Globus pallidus (tissue), 1 donor: ENCODE data around the gene GTF2F2.
"Not testable (repeated sequence)": the region's sequence is repeated elsewhere in the genome, so short reads cannot be mapped to it uniquely, and the experiment has no call there.

Experiments used
- DNase-seq: peaks from one replicate; pipeline ENCODE4 v3.0.0-alpha.2; 2015; ENCODE audit warnings: low spot score

The GTF2F2 gene

GRCh38 chr13:45180303-45180702 is 60.0 kb downstream of the GTF2F2 start:
- DNase-seq = no peak

- no peak for DNase-seq
Measured at GRCh38 chr13:45180713-45181601, 60.6 kb downstream of the GTF2F2 start.

GRCh38 chr13:45184693-45185092 is 64.4 kb downstream of the GTF2F2 start:
- DNase-seq = no peak

DNA sequence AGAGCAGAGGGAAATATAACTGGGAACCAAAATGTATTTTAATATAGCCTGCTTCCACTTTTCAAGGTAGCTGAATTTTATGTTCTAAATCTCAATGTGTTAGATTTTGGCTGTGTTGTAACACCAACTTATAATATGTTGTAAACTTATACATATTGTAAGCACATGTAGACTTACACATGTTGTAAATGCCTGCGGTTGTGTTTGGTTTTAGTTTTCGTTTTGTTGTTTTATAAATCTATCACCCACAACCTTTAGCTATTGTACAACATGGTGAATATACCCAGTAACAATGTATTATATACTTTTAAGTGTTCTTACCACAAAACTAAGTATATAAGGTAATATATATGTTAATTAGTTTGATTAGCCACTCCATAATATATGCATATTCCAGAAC is 65.0 kb downstream of the GTF2F2 start:
- DNase-seq = no peak

- not testable (repeated sequence) for DNase-seq
Measured at GRCh38 chr13:45189077-45189476, 68.8 kb downstream of the GTF2F2 start.

DNA sequence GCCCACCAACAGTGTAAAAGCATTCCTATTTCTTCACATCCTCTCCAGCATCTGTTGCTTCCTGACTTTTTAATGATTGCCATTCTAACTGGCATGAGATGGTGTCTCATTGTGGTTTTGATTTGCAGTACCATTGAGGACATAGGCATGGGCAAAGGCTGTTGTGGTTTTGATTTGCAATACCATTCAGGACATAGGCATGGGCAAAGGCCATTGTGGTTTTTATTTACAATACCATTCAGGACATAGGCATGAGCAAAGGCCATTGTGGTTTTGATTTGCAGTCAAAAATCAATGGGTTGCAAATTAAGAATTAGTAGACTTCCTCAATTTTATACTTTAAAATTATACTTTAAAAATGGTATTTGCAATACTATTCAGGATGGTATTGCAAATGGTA is 69.2 kb downstream of the GTF2F2 start:
- DNase-seq = not testable (repeated sequence)

DNA sequence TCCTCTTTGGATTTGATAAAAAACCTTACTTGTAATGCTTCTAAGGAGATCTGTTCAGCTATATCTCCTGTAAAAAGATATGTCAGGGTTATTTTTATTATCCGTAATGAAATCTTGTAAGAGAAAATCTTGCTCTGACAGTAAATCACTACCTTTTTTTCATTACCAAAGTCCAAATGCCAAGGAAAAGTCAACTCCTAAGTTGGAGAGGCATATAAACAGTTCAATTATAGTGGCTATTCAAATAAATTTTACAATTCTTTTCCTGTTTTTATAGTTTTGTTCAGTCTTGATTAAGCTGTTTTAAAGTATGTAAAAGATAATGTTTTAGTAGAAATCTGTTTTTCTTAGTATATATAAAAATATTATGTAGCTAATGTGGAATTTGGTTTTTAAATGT is 71.6 kb downstream of the GTF2F2 start:
- DNase-seq = no peak

DNA sequence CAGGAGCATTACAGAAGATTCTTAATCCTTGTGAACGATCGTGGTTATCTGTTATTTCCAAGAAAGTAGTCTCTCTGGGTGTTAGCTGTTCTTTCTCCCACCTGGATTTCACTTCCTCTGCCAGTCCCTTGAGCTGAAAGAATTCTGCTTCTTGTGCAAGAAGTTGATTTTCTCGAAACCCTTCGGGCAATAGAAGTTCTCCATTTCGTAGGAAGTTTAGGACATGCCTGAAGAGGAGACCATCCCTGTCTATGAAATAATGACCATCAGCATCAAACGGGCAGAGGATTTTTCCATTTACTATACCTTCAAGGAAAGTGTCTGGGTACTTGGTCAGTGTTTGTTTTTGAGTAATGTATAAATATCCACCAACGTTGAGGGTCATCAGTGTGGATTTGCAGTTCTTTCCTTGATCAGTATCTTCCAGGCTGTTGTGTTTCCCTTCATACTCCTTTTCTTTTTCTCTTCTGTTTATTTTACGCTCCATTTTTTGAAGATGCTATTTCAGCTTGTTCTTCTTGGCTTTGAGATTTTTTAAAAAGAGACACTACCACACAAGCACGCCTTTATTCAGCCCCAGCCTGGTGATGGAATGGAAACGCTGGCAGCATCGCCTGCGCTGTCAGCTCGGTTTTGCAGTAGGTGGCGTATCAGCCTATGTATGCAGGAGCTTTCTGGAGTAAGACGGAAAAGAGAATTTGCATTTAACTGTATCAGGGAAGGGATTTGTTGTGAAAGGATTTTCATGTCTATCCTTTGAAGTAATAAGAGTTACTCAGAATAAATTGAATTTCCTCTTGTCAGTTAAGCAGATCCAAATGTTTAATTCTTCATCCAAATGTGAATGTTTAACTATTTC is 74.0 kb downstream of the GTF2F2 start:
- DNase-seq = peak; percentile 94

- DNase-seq = no peak
Measured at GRCh38 chr13:45195421-45195820, 75.1 kb downstream of the GTF2F2 start.

GRCh38 chr13:45196096-45196495 is 75.8 kb downstream of the GTF2F2 start:
- no peak for DNase-seq

DNA sequence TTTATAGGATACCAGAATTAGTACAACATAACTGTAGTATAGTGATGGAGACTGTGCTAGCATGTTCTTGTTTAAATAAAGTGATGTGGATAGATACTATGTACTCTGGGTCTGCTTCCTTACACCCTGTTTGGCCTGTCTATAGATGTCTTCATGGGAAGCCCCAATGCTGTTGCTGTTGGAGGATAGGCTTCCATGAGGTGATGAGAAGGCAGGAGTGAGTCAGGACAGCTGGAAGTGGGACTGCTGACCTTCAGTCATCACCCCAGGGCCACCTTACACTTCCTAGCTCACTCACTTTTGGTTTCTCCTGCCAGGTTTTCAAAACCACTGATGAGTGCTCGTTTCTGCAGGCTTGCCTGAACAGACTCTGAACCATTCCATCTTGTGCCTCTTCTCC is 76.3 kb downstream of the GTF2F2 start:
- no peak for DNase-seq

GRCh38 chr13:45198041-45198440 is 77.7 kb downstream of the GTF2F2 start:
- DNase-seq = no peak

- no peak for DNase-seq
Measured at GRCh38 chr13:45198924-45199323, 78.6 kb downstream of the GTF2F2 start.

- DNase-seq = no peak
Measured at GRCh38 chr13:45199711-45200110, 79.4 kb downstream of the GTF2F2 start.

DNA sequence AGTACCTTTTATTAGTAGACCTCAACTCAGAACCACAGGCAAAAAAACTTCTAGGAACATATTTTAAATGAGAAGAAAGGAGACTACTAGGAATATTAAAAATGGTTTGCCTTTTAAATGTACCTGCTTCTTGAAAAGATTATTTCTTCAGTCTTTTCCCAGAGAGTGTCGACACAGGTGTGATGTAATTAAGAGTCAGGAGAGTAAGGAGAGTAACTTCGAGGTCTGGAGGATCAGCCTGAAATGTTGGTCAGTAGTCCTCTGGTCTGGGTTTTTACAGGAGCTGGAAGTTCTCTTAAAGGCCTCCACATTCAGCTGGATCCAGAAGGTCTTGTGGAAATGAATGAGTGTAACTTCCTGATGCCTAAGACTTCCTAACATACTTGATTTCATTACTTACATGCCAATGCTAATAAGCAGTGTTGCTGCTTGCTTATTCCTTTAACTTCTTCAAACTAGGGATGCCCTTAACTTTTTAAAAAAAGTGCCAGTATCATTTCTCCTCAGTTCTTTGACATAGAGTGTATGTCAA is 80.5 kb downstream of the GTF2F2 start, which contains the start of gene KCTD4:
KCTD4 (minus strand) TSS at position 345 of the 532 bp plus-strand sequence. CDS start 6,478 bp downstream, outside the sequence.
- DNase-seq = no peak

DNA sequence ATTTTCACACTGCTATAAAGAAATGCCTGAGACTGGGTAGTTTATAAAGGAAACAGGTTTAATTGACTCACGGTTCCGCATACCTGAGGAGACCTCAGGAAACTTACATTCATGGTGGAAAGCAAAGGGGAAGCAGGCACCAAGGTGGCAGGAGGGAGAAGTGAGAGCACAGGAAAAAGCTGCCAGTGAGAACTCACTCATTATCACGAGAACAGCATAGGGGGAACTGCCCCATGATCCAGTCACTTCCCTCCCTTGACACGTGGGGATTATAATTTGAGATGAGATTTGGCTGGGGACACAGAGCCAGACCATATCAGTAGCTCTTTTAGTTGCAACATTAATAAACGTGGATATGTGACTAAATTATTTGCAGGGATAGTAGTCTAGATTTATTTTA is 84.8 kb downstream of the GTF2F2 start:
- no peak for DNase-seq

GRCh38 chr13:45206340-45206739 is 86.0 kb downstream of the GTF2F2 start:
- no peak for DNase-seq

DNA sequence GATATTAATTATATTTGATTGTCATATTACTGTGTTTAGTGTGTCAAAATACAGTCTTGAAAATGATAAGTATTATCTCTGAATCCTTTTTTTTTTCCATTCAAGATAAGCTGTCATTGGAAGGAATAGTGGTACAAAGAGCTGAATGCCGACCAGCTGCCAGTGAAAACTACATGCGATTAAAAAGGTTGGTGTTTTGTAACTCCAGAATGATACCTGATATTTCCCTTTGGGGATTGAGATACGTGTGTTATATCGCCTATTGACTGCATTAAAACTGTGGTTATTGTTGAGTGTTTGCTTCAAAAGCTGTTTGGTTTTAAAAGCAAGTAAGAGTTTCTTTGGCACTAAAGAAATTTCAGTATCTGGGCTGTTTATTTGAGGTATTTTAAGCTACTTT is 87.0 kb downstream of the GTF2F2 start:
- no peak for DNase-seq

GRCh38 chr13:45208132-45208531 is 87.8 kb downstream of the GTF2F2 start:
- no peak for DNase-seq

DNA sequence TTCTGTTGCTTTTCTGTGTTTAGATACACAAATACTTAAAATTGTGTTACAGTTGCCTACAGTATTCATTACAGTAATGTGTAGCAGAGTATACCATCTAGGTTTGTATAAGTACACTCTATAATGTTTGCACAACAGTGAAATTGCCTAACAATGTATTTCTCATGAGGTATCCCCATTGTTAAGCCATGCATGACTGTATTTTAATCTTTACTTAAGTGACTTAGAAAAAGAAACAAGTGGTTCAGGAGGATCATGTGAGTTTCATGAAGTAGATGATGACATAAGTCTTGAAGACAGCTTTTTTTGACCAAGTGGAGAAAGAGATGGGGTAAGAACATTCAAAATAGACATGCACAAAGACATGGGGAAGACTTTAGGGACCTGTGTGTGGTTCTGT is 88.9 kb downstream of the GTF2F2 start:
- DNase-seq = no peak

DNA sequence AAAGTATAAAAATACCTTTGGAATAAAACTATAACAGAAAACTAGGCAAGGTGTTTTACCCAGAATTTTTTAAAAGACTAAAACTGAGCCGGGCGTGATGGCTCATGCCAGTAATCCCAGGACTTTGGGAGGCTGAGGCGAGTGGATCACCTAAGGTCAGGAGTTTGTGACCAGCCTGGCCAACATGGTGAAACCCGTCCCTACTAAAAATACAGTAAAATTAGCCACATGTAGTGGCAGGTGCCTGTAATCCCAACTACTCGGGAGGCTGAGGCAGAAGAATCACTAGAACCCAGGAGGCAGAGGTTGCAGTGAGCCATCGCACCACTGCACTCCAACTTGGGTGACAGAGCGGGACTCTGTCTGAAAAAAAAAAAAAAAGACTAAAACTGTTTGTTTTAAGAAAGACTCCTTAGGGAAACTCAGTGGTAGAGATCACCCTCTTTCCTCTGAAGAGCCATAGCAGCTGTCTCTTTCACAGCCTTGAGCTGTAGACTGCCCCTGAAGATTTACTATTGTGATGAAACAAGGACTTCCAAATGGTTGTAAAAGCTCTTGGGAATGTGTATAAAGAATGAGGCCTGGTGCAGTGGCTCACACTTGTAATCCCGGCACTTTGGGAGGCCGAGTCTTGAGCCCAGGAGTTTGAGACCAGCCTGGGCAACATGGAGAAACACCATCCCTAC is 95.2 kb downstream of the GTF2F2 start:
- DNase-seq = no peak

DNA sequence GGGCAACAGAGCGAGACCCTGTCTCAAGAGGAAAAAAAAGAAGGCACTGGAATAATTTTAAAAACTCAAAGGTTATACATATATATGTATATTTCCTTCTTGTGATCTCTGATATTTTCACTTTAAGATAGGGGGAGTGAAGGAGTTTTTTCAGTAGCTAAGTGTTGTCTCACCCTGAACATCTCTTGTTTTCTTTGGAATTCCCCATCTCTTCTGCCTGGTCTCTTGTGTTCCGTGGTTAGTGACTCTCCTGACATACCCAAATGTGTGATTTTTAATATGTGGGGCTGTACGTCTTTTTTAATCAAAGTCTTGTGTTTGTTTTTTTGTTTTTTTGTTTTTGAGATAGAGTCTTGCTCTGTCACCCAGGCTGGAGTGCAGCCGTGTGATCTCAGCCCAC is 95.9 kb downstream of the GTF2F2 start:
- no peak for DNase-seq
